DOHH2 (cell line): ENCODE data around the gene PRDM16.

Experiments
- H3F3A ChIP-seq: fragments of 200-600 bp; sonication (generic), shearing (Covaris generic); 2 replicates; pipeline ENCODE4 v1.6.0; 2016; ENCODE audit warnings: antibody characterized with exemption, mild to moderate bottlenecking; ENCODE audit not compliant: control insufficient read depth, insufficient read depth
- H3K27ac ChIP-seq: fragments of 200-600 bp; sonication (generic); 2 replicates; pipeline ENCODE4 v1.5.1; 2014; ENCODE audit warnings: low read depth, mild to moderate bottlenecking, low read length, moderate library complexity
- H3K27me3 ChIP-seq: fragments of 200-600 bp; sonication (generic); 2 replicates; pipeline ENCODE4 v1.6.1; 2014; ENCODE audit warnings: mild to moderate bottlenecking, low read length, mixed read lengths; ENCODE audit not compliant: control insufficient read depth
- H3K36me3 ChIP-seq: fragments of 200-600 bp; sonication (generic); 2 replicates; pipeline ENCODE4 v1.6.1; 2014; ENCODE audit warnings: mild to moderate bottlenecking, low read length, moderate library complexity, mixed read lengths; ENCODE audit not compliant: control insufficient read depth
- H3K4me1 ChIP-seq: fragments of 200-600 bp; sonication (generic); 2 replicates; pipeline ENCODE4 v1.6.1; 2014; ENCODE audit warnings: mild to moderate bottlenecking, low read length, mixed read lengths; ENCODE audit not compliant: control insufficient read depth
- H3K4me2 ChIP-seq: fragments of 200-600 bp; sonication (generic); 2 replicates; pipeline ENCODE4 v1.6.0; 2014; ENCODE audit warnings: mild to moderate bottlenecking, low read length, moderate library complexity
- H3K4me3 ChIP-seq: fragments of 200-600 bp; sonication (generic); 2 replicates; pipeline ENCODE4 v1.5.1; 2014; ENCODE audit warnings: mild to moderate bottlenecking, low read length, mixed read lengths
- H3K79me2 ChIP-seq: fragments of 200-600 bp; sonication (generic); 2 replicates; pipeline ENCODE4 v1.6.1; 2014; ENCODE audit warnings: mild to moderate bottlenecking, low read length, mixed read lengths; ENCODE audit not compliant: control insufficient read depth
- H3K9me2 ChIP-seq: fragments of 200-600 bp; sonication (generic); replicated peaks from 2 replicates; pipeline ENCODE4 v1.6.1; 2014; ENCODE audit warnings: mild to moderate bottlenecking, low read length, mixed read lengths; ENCODE audit not compliant: control insufficient read depth
- H3K9me3 ChIP-seq: fragments of 200-600 bp; sonication (generic); 2 replicates; pipeline ENCODE4 v1.6.1; 2014; ENCODE audit warnings: antibody characterized with exemption, low read length, mixed read lengths; ENCODE audit not compliant: control insufficient read depth, insufficient read depth
- H4K20me1 ChIP-seq: fragments of 200-600 bp; sonication (generic); 2 replicates; pipeline ENCODE4 v1.6.0; 2014; ENCODE audit warnings: low read depth, mild to moderate bottlenecking, antibody characterized with exemption, low read length, moderate library complexity; ENCODE audit not compliant: control insufficient read depth, insufficient read depth
- CTCF ChIP-seq: fragments of 200-600 bp; sonication (generic); IDR thresholded peaks from one replicate; pipeline ENCODE4 v1.5.1; 2014; ENCODE audit warnings: antibody characterized with exemption, mild to moderate bottlenecking, low read depth, low read length; ENCODE audit not compliant: poor library complexity, severe bottlenecking
- EZH2phosphoT487 ChIP-seq: fragments of 200-600 bp; sonication (generic); IDR thresholded peaks from 2 replicates; pipeline ENCODE4 v1.6.1; 2017; ENCODE audit warnings: borderline replicate concordance, mild to moderate bottlenecking, antibody characterized with exemption, low read length, moderate library complexity, mixed read lengths

PRDM16 gene

GRCh38 chr1:3409366-3410141, 340.6 kb downstream of the PRDM16 start:
- no peaks in the 10 kb centered on the region for H3K9me2 ChIP-seq
- H3K79me2 ChIP-seq, result no peaks in the 10 kb centered on the region
- H3F3A ChIP-seq, result no peaks in the 10 kb centered on the region
- no peaks in the 10 kb centered on the region for H3K4me1 ChIP-seq
- no peak overlapping the region for H3K4me2 ChIP-seq
- no peaks in the 10 kb centered on the region for H4K20me1 ChIP-seq
- H3K27ac ChIP-seq, result no peak overlapping the region
- no peaks in the 10 kb centered on the region for H3K36me3 ChIP-seq
- no peak for TF ChIP-seq CTCF
- no peak for TF ChIP-seq EZH2phosphoT487
- no peak overlapping the region for H3K4me3 ChIP-seq
- no peaks in the 10 kb centered on the region for H3K27me3 ChIP-seq
- H3K9me3 ChIP-seq, result no peaks in the 10 kb centered on the region; the same call in 1 of the 2 replicates

GRCh38 chr1:3410142-3410925, 341.3 kb downstream of the PRDM16 start:
- Histone ChIP-seq H3K36me3 (no peaks in the 10 kb centered on the region), H3K4me1 (no peaks in the 10 kb centered on the region), H3K4me3 (no peak overlapping the region), H3K4me2 (no peak overlapping the region), H3K27ac (no peak overlapping the region), H3K9me3 (no peaks in the 10 kb centered on the region; the same call in 1 of the 2 replicates), H3K27me3 (no peaks in the 10 kb centered on the region), H3K79me2 (no peaks in the 10 kb centered on the region), H3K9me2 (no peaks in the 10 kb centered on the region), H3F3A (no peaks in the 10 kb centered on the region), H4K20me1 (no peaks in the 10 kb centered on the region)
- TF ChIP-seq CTCF (no peak), EZH2phosphoT487 (no peak)

- Histone ChIP-seq H3K27me3 (no peaks in the 10 kb centered on the region), H3K36me3 (no peaks in the 10 kb centered on the region), H3K27ac (no peak overlapping the region), H3K9me2 (no peaks in the 10 kb centered on the region), H3F3A (no peaks in the 10 kb centered on the region), H3K4me3 (no peak overlapping the region), H3K79me2 (no peaks in the 10 kb centered on the region), H3K4me1 (no peaks in the 10 kb centered on the region), H3K4me2 (no peak overlapping the region), H4K20me1 (no peaks in the 10 kb centered on the region), H3K9me3 (peaks cover 8% of the 10 kb centered on the region; the same call in 1 of the 2 replicates)
- TF ChIP-seq CTCF (no peak), EZH2phosphoT487 (no peak)
These were observed 342.8 kb downstream of the PRDM16 start for GRCh38 chr1:3411806-3412205.
